Measurements from ENCODE around the gene ANKRD33. TPM values are rescaled to one million over a fixed set of nuclear protein-coding genes. Genes with fewer than 3 reads are reported as not detected.

Gene ANKRD33
- total RNA-seq, result not detected

GRCh38 chr12:51887476-51888315, at the start of gene ANKRD33:
TSS of gene ANKRD33 (plus strand) at chr12:51888103. CDS start at chr12:51888187, 84 bp downstream.
- no peak for DNase-seq (ENCODE audit: low spot score in 2 of 2)
- Histone ChIP-seq H3K4me1 (peaks cover 0 to 4% of the 10 kb centered on the region in 2 donors), H3K27ac (no peak within 1 kb of the TSS), H3K4me3 (no peak within 1 kb of the TSS), H3K27me3 (no peaks in the 10 kb centered on the region), H3K9me3 (no peaks in the 10 kb centered on the region), H3K36me3 (no peaks in the 10 kb centered on the region)
- intact Hi-C loops (cut with DNase I), result no loop called here
- TF ChIP-seq CTCF (IDR thresholded peaks at IDR 0.05), result no peak

- no peaks in the 10 kb centered on the region for H3K9me3 ChIP-seq
- H3K27ac ChIP-seq, result no peak overlapping the region
- no peak for DNase-seq (ENCODE audit: low spot score in 2 of 2)
- intact Hi-C loops (cut with DNase I), result no loop called here
- no peaks in the 10 kb centered on the region for H3K4me1 ChIP-seq
- H3K36me3 ChIP-seq, result no peaks in the 10 kb centered on the region
- no peaks in the 10 kb centered on the region for H3K27me3 ChIP-seq
- no peak overlapping the region for H3K4me3 ChIP-seq
- TF ChIP-seq CTCF (IDR thresholded peaks at IDR 0.05), result no peak
Measured at GRCh38 chr12:51838762-51839161, 49.1 kb upstream of the ANKRD33 start.

GRCh38 chr12:51839310-51839947, 48.5 kb upstream of the ANKRD33 start:
- no peak for DNase-seq (ENCODE audit: low spot score in 2 of 2)
- no peaks in the 10 kb centered on the region for H3K27me3 ChIP-seq
- intact Hi-C loops (cut with DNase I), result no loop called here
- no peaks in the 10 kb centered on the region for H3K9me3 ChIP-seq
- H3K4me1 ChIP-seq, result no peaks in the 10 kb centered on the region
- no peak overlapping the region for H3K4me3 ChIP-seq
- H3K36me3 ChIP-seq, result no peaks in the 10 kb centered on the region
- no peak for TF ChIP-seq CTCF (IDR thresholded peaks at IDR 0.05)
- no peak overlapping the region for H3K27ac ChIP-seq

- no peak for DNase-seq (ENCODE audit: low spot score in 2 of 2)
- TF ChIP-seq CTCF (IDR thresholded peaks at IDR 0.05), result no peak
- H3K9me3 ChIP-seq, result no peaks in the 10 kb centered on the region
Measured at GRCh38 chr12:51840966-51841365, 46.9 kb upstream of the ANKRD33 start.

GRCh38 chr12:51841727-51842126, 46.2 kb upstream of the ANKRD33 start:
- Histone ChIP-seq H3K4me1 (no peaks in the 10 kb centered on the region), H3K4me3 (no peak overlapping the region), H3K27me3 (peaks cover 12% of the 10 kb centered on the region), H3K36me3 (no peaks in the 10 kb centered on the region), H3K9me3 (no peaks in the 10 kb centered on the region), H3K27ac (no peak overlapping the region)
- no peak for DNase-seq (ENCODE audit: low spot score in 2 of 2)
- intact Hi-C loops (cut with DNase I), result no loop called here
- TF ChIP-seq CTCF (IDR thresholded peaks at IDR 0.05), result no peak

More at GRCh38 chr12:51840966-51841365, 46.9 kb upstream of the ANKRD33 start:
- Histone ChIP-seq H3K27me3 (peaks cover 10% of the 10 kb centered on the region), H3K4me3 (no peak overlapping the region), H3K4me1 (no peaks in the 10 kb centered on the region), H3K27ac (no peak overlapping the region), H3K36me3 (no peaks in the 10 kb centered on the region)
- intact Hi-C loops (cut with DNase I), result no loop called here
